Mammary epithelial cell (primary cell): ENCODE data around the gene RGS9BP.

Experiments
- EZH2 ChIP-seq: IDR thresholded peaks from 2 replicates; pipeline ENCODE4 v1.6.1; 2012; ENCODE audit warnings: low read length, inconsistent platforms, borderline replicate concordance
- TF ChIP-seq, protein P1 (sequence below), 2 donors: IDR thresholded peaks in 1 of 2; conservative IDR thresholded peaks in 1 of 2; 2 replicates each; pipeline ENCODE4 v1.5.1; 2011 to 2012; ENCODE audit warnings: inconsistent platforms in 2 of 2, low read length in 2 of 2, mild to moderate bottlenecking in 2 of 2, control low read depth in 1 of 2, low read depth in 1 of 2; ENCODE audit not compliant: insufficient read depth in 1 of 2; ENCODE audit errors: extremely low read depth in 1 of 2

DNA sequence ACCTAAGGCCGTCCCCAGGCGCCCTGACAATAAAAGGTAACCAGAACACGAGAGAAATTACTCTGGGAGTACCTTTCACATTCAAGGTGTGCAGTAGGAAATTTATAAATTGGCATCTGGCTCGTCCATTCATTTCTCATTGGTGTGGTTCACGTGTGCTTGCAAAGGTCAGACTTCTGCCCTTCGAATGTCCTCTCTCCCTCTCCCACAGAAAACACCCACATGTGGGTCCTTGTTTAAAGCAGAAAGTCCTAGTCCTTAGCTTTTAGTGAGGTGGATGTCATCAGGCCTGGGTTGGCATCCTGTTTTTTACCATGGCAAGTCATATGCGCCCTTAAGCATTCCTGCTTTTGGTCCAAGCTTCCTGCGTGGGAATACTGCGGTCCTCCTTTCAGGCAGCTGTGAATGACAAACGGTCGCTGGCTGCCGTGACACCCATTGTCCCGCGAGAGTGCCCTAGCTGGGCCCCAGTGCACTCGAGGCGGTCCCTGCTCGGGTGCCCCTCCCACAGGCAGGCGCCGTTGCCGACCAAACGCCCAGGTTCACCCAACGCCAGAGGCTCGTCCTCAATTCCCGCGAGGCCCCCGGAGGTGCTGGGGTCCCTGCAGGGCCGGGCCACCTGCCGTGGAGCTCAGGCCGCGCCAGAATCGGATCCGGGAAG lies 15.8 kb downstream of the RGS9BP start, which contains the start of gene NUDT19:
- TF ChIP-seq, protein P1, sequence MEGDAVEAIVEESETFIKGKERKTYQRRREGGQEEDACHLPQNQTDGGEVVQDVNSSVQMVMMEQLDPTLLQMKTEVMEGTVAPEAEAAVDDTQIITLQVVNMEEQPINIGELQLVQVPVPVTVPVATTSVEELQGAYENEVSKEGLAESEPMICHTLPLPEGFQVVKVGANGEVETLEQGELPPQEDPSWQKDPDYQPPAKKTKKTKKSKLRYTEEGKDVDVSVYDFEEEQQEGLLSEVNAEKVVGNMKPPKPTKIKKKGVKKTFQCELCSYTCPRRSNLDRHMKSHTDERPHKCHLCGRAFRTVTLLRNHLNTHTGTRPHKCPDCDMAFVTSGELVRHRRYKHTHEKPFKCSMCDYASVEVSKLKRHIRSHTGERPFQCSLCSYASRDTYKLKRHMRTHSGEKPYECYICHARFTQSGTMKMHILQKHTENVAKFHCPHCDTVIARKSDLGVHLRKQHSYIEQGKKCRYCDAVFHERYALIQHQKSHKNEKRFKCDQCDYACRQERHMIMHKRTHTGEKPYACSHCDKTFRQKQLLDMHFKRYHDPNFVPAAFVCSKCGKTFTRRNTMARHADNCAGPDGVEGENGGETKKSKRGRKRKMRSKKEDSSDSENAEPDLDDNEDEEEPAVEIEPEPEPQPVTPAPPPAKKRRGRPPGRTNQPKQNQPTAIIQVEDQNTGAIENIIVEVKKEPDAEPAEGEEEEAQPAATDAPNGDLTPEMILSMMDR (conservative IDR thresholded peaks at IDR 0.05 in 1 of 2, IDR thresholded peaks at IDR 0.05 in 1 of 2; ENCODE audit: extremely low read depth in 1 of 2, insufficient read depth in 1 of 2, low read depth in 1 of 2, low read length in 2 of 2), result no peak
- TF ChIP-seq EZH2, result no peak
